SK-N-MC (cell line): Measurements from ENCODE around the gene USPL1.

Source experiments
- EZH2 ChIP-seq: fragments of 200-600 bp; sonication (generic); IDR thresholded peaks from one replicate; pipeline ENCODE4 v1.6.1; 2017; ENCODE audit warnings: antibody characterized with exemption
- FOXP2 ChIP-seq: optimal IDR thresholded peaks from 2 replicates; pipeline ENCODE3; 2011; ENCODE audit warnings: mild to moderate bottlenecking, moderate library complexity; ENCODE audit not compliant: insufficient read depth; ENCODE audit errors: extremely low read length, control extremely low read depth
- POLR2AphosphoS5 ChIP-seq: IDR thresholded peaks from 2 replicates; pipeline ENCODE4 v1.6.1; 2012; ENCODE audit warnings: mild to moderate bottlenecking, low read depth, low read length, borderline replicate concordance

DNA sequence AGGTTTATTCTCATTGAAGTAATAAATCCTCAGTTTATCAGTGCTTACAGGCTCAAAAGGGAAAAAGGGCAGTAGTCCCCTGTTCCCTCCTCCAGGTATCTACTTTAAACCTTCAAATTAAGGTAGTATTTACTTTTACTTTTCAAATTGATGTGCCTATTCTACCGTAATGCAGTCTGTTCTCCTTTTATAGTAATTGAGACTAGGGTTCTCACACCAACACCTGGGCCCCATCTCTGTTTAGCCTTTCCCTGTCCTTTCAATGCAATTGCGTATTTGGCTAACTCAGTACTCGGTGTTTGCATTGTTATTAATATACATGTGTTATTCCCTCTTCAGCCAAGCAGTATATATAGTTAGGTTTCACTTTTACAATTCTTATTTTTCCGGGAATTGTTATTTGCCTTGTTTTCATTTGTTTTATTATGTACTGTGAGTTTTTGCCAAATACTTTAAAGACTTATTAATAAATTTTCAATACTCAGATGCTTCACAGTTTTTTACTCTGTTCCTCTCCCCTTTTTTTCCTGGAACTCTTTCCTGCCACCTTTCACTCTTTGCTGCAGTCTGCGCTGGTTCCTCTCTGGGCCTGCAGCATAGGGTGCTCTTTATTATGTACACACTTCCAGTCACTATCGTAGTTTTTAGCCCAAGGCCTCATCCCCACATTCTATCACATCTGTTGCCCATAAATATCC is 30.3 kb downstream of the USPL1 start:
- TF ChIP-seq POLR2AphosphoS5 (no peak), EZH2 (no peak), FOXP2 (no peak)
